HepG2 (cell line): ENCODE results near the gene PHACTR1. TPM values are rescaled to one million over a fixed set of nuclear protein-coding genes. Genes with fewer than 3 reads are reported as not detected.

Source experiments
- ATAC-seq: fragments of 200-7000 bp; cut with Tn5 transposase; 3 replicates; pipeline ENCODE4 v1.9.1; 2020; ENCODE audit warnings: mild to moderate bottlenecking, moderate library complexity
- BruUV-seq: library from RNA; stranded (reverse); fragments of 400-500 nt; replicated peaks from 2 replicates; lab custom pipeline; 2021; lab: Mats Ljungman, UMichigan
- CTCF ChIA-PET: fragments of 300-600 bp; formaldehyde crosslinking; extraction: SDS; loops from one replicate; lab custom pipeline; 2021; ENCODE audit warnings: low total read pairs, inconsistent platforms, low intra/inter-chr PET ratio; lab: Yijun Ruan, JAX
- POLR2A ChIA-PET: fragments of 350-600 bp; sonication (Branson Sonifier 250); formaldehyde crosslinking; loops from one replicate; lab custom pipeline; 2020; ENCODE audit warnings: antibody characterized with exemption, inconsistent platforms; lab: Yijun Ruan, JAX
- DNase-seq: peaks from one replicate; pipeline ENCODE4 v3.0.0-alpha.2; 2015; ENCODE audit warnings: low spot score
- FAIRE-seq: peaks from 3 replicates; lab custom pipeline; 2011; peaks lifted over from hg19 to GRCh38; lab: Jason Lieb, UNC
- H2AFZ ChIP-seq: one replicate; pipeline ENCODE4 v1.6.1; 2011; ENCODE audit warnings: low read length, inconsistent platforms
- H3K27ac ChIP-seq: fragments of 300-600 bp; 3 replicates; pipeline ENCODE4 v1.8.0; 2011; ENCODE audit warnings: mixed run types, mild to moderate bottlenecking, mixed read lengths, low read length, inconsistent platforms; ENCODE audit not compliant: insufficient read depth; ENCODE audit errors: extremely low read length
- H3K27me3 ChIP-seq, 2 experiments: fragments of 200-600 bp in 1 of 2; 2 replicates in 1 of 2; 3 replicates in 1 of 2; pipeline versions ENCODE4 v1.6.0 to v1.8.0; 2011; ENCODE audit warnings: low read length in 2 of 2, mild to moderate bottlenecking in 2 of 2, moderate library complexity in 2 of 2, inconsistent platforms in 1 of 2; ENCODE audit not compliant: insufficient read depth in 2 of 2, control insufficient read depth in 1 of 2
- H3K36me3 ChIP-seq, 2 experiments: fragments of 200-600 bp in 1 of 2; replicated peaks in 1 of 2; 2 replicates in 1 of 2; 3 replicates in 1 of 2; pipeline versions ENCODE4 v1.5.1 to v1.8.0; 2011; ENCODE audit warnings: low read length in 2 of 2, inconsistent platforms in 1 of 2; ENCODE audit not compliant: insufficient read depth in 2 of 2, control insufficient read depth in 1 of 2
- H3K4me1 ChIP-seq: 2 replicates; pipeline ENCODE4 v1.5.1; 2012; ENCODE audit warnings: low read length, inconsistent platforms; ENCODE audit not compliant: insufficient read depth
- H3K4me2 ChIP-seq: 2 replicates; pipeline ENCODE4 v1.6.0; 2011; ENCODE audit warnings: low read depth, low read length, inconsistent platforms
- H3K4me3 ChIP-seq, 3 experiments: fragments of 200-600 bp in 1 of 3; sonication (generic), shearing (Covaris generic) in 1 of 3; replicated peaks in 1 of 3; 2 replicates each; pipeline ENCODE4 v1.5.1; 2011 to 2016; ENCODE audit warnings: low read length in 3 of 3, inconsistent platforms in 2 of 3, low read depth in 2 of 3, mild to moderate bottlenecking in 2 of 3, control low read depth in 1 of 3, mixed read lengths in 1 of 3; ENCODE audit not compliant: insufficient read depth in 1 of 3
- H3K79me2 ChIP-seq: one replicate; pipeline ENCODE4 v1.6.1; 2011; ENCODE audit warnings: low read length, inconsistent platforms; ENCODE audit not compliant: insufficient read depth
- H3K9ac ChIP-seq: 2 replicates; pipeline ENCODE4 v1.6.0; 2011; ENCODE audit warnings: mild to moderate bottlenecking, low read depth, low read length, inconsistent platforms; ENCODE audit not compliant: insufficient read depth
- H3K9me3 ChIP-seq: 2 replicates; pipeline ENCODE4 v1.5.1; 2012; ENCODE audit warnings: mild to moderate bottlenecking, low read length
- H4K20me1 ChIP-seq: 2 replicates; pipeline ENCODE4 v1.6.0; 2011; ENCODE audit warnings: inconsistent platforms, mild to moderate bottlenecking, low read length, moderate library complexity; ENCODE audit not compliant: insufficient read depth
- ATAD3A ChIP-seq: sonication (generic); formaldehyde crosslinking; IDR thresholded peaks from 2 replicates; pipeline ENCODE4 v1.4.0; 2020; ENCODE audit warnings: missing genetic modification reagents
- CREBL2 ChIP-seq: sonication (generic); formaldehyde crosslinking; IDR thresholded peaks from 2 replicates; pipeline ENCODE4 v1.8.1; 2023; ENCODE audit warnings: missing genetic modification reagents, mild to moderate bottlenecking, borderline replicate concordance
- PAXIP1 ChIP-seq: sonication (generic); formaldehyde crosslinking; conservative IDR thresholded peaks from 2 replicates; pipeline ENCODE4 v1.4.0; 2020; ENCODE audit warnings: mild to moderate bottlenecking, missing genetic modification reagents, moderate library complexity
- ZNF501 ChIP-seq: sonication (generic); formaldehyde crosslinking; IDR thresholded peaks from 2 replicates; pipeline ENCODE4 v1.5.1; 2020; ENCODE audit warnings: mild to moderate bottlenecking, moderate library complexity, missing genetic modification reagents
- WGBS: methylation state at CpG from one replicate; pipeline ENCODE4 v1.1.6; 2017; ENCODE audit warnings: low lambda C conversion rate; 5-methylcytosine and 5-hydroxymethylcytosine counted together
- in situ Hi-C: cut with HindIII; loops from 2 replicates; pipeline ENCODE4 v1.10.0; 2017; ENCODE audit warnings: low pct_unique_long_range_greater_than_20kb; ENCODE audit not compliant: extremely low pct_ligation_motif_present
- intact Hi-C: fragments of 100-400 bp; cut with micrococcal nuclease; formaldehyde crosslinking; loops from one replicate; pipeline ENCODE4 v1.10.0; 2022; ENCODE audit not compliant: unreplicated experiment
- polyA plus RNA-seq, 8 experiments: library from polyadenylated mRNA; depleted of rRNA in 3 of 8; stranded (reverse) in 7 of 8; unstranded in 1 of 8; fragments of >200 nt; fragmentation: Illumina TruSeq in 4 of 8; extraction: Trizol in 4 of 8; gene quantifications; 2 replicates each; pipeline versions ENCODE4 v1.2.1 to v1.2.3, GENCODE V29; 2011 to 2016; ENCODE audit warnings: low read depth in 4 of 8, missing spikeins in 1 of 8, mixed read lengths in 1 of 8; ENCODE audit not compliant: insufficient read depth in 1 of 8
- total RNA-seq, 5 experiments: library from RNA; depleted of rRNA; stranded (reverse); fragments of >200 nt; fragmentation: Illumina TruSeq; extraction: Trizol; gene quantifications; 2 replicates each; pipeline ENCODE4 v1.2.3, GENCODE V29; 2016; ENCODE audit warnings: low read depth in 1 of 5

PHACTR1 gene
- total and polyA plus RNA-seq, 2 of the 13 experiments (the other 11 are each of a cell fraction or from before 2014, with no cell fraction given), result 0.09 TPM; not detected in 1

- FAIRE-seq, result no peak
Observed at GRCh38 chr6:13305791-13306190, 589.2 kb downstream of the PHACTR1 start.

More at GRCh38 chr6:13305791-13306190, 589.2 kb downstream of the PHACTR1 start:
- H3K9ac ChIP-seq, result no peak overlapping the region
- CTCF ChIA-PET, result no interaction called here
- H3K4me3 ChIP-seq, result no peak overlapping the region
- no peaks in the 10 kb centered on the region for H3K9me3 ChIP-seq
- ATAC-seq (no peak), DNase-seq (no peak)
- peaks cover 18 to 45% of the 10 kb centered on the region in 2 experiments for H3K36me3 ChIP-seq
- no peak overlapping the region for H3K27ac ChIP-seq
- no peaks in the 10 kb centered on the region for H3K27me3 ChIP-seq
- WGBS, result 100% methylated on average over 1 of the region's 1 CpG
- H2AFZ ChIP-seq, result no peak overlapping the region
- peaks cover 53% of the 10 kb centered on the region for H3K4me1 ChIP-seq
- POLR2A ChIA-PET, result no interaction called here
- no peaks in the 10 kb centered on the region for H4K20me1 ChIP-seq
- intact Hi-C loops (no loop called here), in situ Hi-C loops (no loop called here)
- TF ChIP-seq ZNF501 (CRISPR knock-in tag) (no peak), PAXIP1 (CRISPR knock-in tag) (no peak), ATAD3A (CRISPR knock-in tag) (no peak), CREBL2 (CRISPR knock-in tag) (no peak)
- BruUV-seq, result no TSS peak
- no peak overlapping the region for H3K4me2 ChIP-seq
- no peaks in the 10 kb centered on the region for H3K79me2 ChIP-seq
